Naive thymus-derived CD4-positive, alpha-beta T cell (primary cell): ENCODE data around the gene HDAC6. TPM values are rescaled to one million over a fixed set of nuclear protein-coding genes. Genes with fewer than 3 reads are reported as not detected.

Experiments
- ATAC-seq: fragments of 150-1000 bp; cut with Tn5 transposase; 2 replicates; pipeline ENCODE4 v1.10.0; 2021; ENCODE audit warnings: mild to moderate bottlenecking, moderate library complexity
- CTCF ChIA-PET: fragments of 350-600 bp; sonication (Branson Sonifier 250); formaldehyde crosslinking; loops from one replicate; lab custom pipeline; 2021; ENCODE audit warnings: antibody characterized with exemption; lab: Charles Lee
- POLR2A ChIA-PET: fragments of 350-600 bp; sonication (Branson Sonifier 250); formaldehyde crosslinking; loops from one replicate; lab custom pipeline; 2021; ENCODE audit warnings: antibody characterized with exemption, inconsistent platforms; lab: Charles Lee
- DNase-seq, 9 donors: peaks; one replicate each; pipeline versions ENCODE4 v3.0.0 to v3.0.0-alpha.2; 2020 to 2022; ENCODE audit warnings: mixed read lengths in 1 of 9
- H3K27ac ChIP-seq: one replicate; pipeline ENCODE4 v1.7.0; 2013; ENCODE audit warnings: mild to moderate bottlenecking, low read depth, low read length, moderate library complexity
- H3K27me3 ChIP-seq, 2 donors: one replicate each; pipeline ENCODE4 v1.7.0; 2013; ENCODE audit warnings: low read length in 2 of 2, mild to moderate bottlenecking in 2 of 2, moderate library complexity in 2 of 2; ENCODE audit not compliant: control insufficient read depth in 2 of 2, insufficient read depth in 2 of 2
- H3K36me3 ChIP-seq, 3 experiments: 1 replicate in 2 of 3; 2 replicates in 1 of 3; pipeline ENCODE4 v1.7.0; 2013; ENCODE audit warnings: low read length in 3 of 3, mild to moderate bottlenecking in 3 of 3, moderate library complexity in 1 of 3; ENCODE audit not compliant: insufficient read depth in 3 of 3, control insufficient read depth in 2 of 3
- H3K4me1 ChIP-seq, 2 donors: one replicate each; pipeline ENCODE4 v1.7.0; 2013; ENCODE audit warnings: low read length in 2 of 2, mild to moderate bottlenecking in 2 of 2, moderate library complexity in 1 of 2; ENCODE audit not compliant: control insufficient read depth in 2 of 2, insufficient read depth in 2 of 2
- H3K4me3 ChIP-seq: 2 replicates; pipeline ENCODE4 v1.7.0; 2013; ENCODE audit warnings: mild to moderate bottlenecking, low read length
- H3K9me3 ChIP-seq, 3 experiments: 1 replicate in 2 of 3; 2 replicates in 1 of 3; pipeline ENCODE4 v1.7.0; 2013; ENCODE audit warnings: low read length in 3 of 3; ENCODE audit not compliant: control insufficient read depth in 2 of 3
- H3K27ac Mint-ChIP-seq, 9 donors: one replicate each; pipeline ENCODE4 v1.8.0; 2020 to 2022; ENCODE audit warnings: mixed read lengths in 9 of 9, mild to moderate bottlenecking in 8 of 9, moderate library complexity in 5 of 9, inconsistent platforms in 2 of 9
- H3K27me3 Mint-ChIP-seq, 5 donors: one replicate each; pipeline ENCODE4 v1.8.0; 2021 to 2022; ENCODE audit warnings: mixed read lengths in 5 of 5, mild to moderate bottlenecking in 1 of 5
- H3K36me3 Mint-ChIP-seq, 5 donors: one replicate each; pipeline ENCODE4 v1.8.0; 2020 to 2022; ENCODE audit warnings: mixed read lengths in 5 of 5, mild to moderate bottlenecking in 3 of 5, inconsistent platforms in 1 of 5
- H3K4me1 Mint-ChIP-seq, 7 donors: one replicate each; pipeline ENCODE4 v1.8.0; 2020 to 2022; ENCODE audit warnings: mixed read lengths in 7 of 7, mild to moderate bottlenecking in 3 of 7, inconsistent platforms in 1 of 7
- H3K4me3 Mint-ChIP-seq, 10 donors: one replicate each; pipeline ENCODE4 v1.8.0; 2020 to 2022; ENCODE audit warnings: mild to moderate bottlenecking in 10 of 10, mixed read lengths in 10 of 10, moderate library complexity in 6 of 10, inconsistent platforms in 2 of 10
- H3K9me3 Mint-ChIP-seq, 11 donors: one replicate each; pipeline ENCODE4 v1.8.0; 2020 to 2022; ENCODE audit warnings: mixed read lengths in 11 of 11, mild to moderate bottlenecking in 4 of 11, inconsistent platforms in 1 of 11, moderate library complexity in 1 of 11
- intact Hi-C, 2 donors: fragments of 100-400 bp; cut with micrococcal nuclease; formaldehyde crosslinking; loops; one replicate each; pipeline ENCODE4 v1.15.1; 2023
- polyA plus RNA-seq, 2 donors: library from polyadenylated mRNA; unstranded; fragments of 300-500 nt; fragmentation: Illumina TruSeq; gene quantifications; one replicate each; pipeline ENCODE4 v1.2.3, GENCODE V29; 2021
- total RNA-seq, 6 experiments: library from RNA in 5 of 6; stranded (reverse) in 5 of 6; gene quantifications; 1 replicate in 5 of 6; 2 replicates in 1 of 6; pipeline ENCODE4 v1.2.3 and lab custom pipeline; 2021 to 2026

Gene HDAC6
- total RNA-seq (100 to 1,000 TPM in 2 of 5 experiments, 10 to 100 TPM in 3; 84.3 to 135 (median 96.1) TPM), polyA plus RNA-seq (10 to 100 TPM; 13.3 to 20.1 TPM), total RNA-seq (lab: John Stamatoyannopoulos, UW) (109 reads per million, percentile 86 among the genes with 10 or more reads in this experiment)

GRCh38 chrX:48801280-48802088 lies at the start of gene HDAC6:
HDAC6 (plus strand) TSS chrX:48802067; CDS start chrX:48802693, 626 bp downstream.
- ChIA-PET CTCF (interaction anchor here (1.0 kb wide), 2 partner anchors 147 to 385 kb away, joined by 3 read pairs; no protein-coding TSS in a partner anchor), POLR2A (interaction anchor here (0.6 to 2.5 kb wide), 28 partner anchors 10 to 241 kb away, joined by 3 to 21 read pairs (median 4); partner anchors contain the start of genes OTUD5, PQBP1, SUV39H1 and TIMM17B)
- ATAC-seq (peak; percentile 91), DNase-seq (peak; percentile 76 to 98 (median 95))
- Histone ChIP-seq H3K36me3 (peaks cover 0 to 3% (median 0%) of the 10 kb centered on the region in 3 experiments), H3K27me3 (no peaks in the 10 kb centered on the region), H3K9me3 (no peaks in the 10 kb centered on the region), H3K27ac (peak within 1 kb of the TSS; percentile 97), H3K4me3 (peak within 1 kb of the TSS; percentile 84), H3K4me1 (peaks cover 6 to 12% of the 10 kb centered on the region in 2 donors)
- peaks cover 10 to 27% (median 16%) of the 10 kb centered on the region in 7 donors for H3K4me1 Mint-ChIP-seq
- intact Hi-C loops = loop anchor here (1.0 to 5.0 kb wide), 19 partner anchors 64 to 1121 kb away; partner anchors contain the start of genes GRIPAP1 (in 2 of the 2), PQBP1 (in 2 of the 2), RBM3 (in 2 of the 2) and SUV39H1 (in 2 of the 2)
- peaks cover 0 to 4% (median 0%) of the 10 kb centered on the region in 11 donors for H3K9me3 Mint-ChIP-seq
- H3K4me3 Mint-ChIP-seq = peak within 1 kb of the TSS; percentile 91 to 98 (median 96)
- peaks cover 0 to 12% (median 0%) of the 10 kb centered on the region in 5 donors for H3K36me3 Mint-ChIP-seq
- H3K27me3 Mint-ChIP-seq = no peaks in the 10 kb centered on the region
- H3K27ac Mint-ChIP-seq = peak within 1 kb of the TSS; percentile 96 to 99 (median 98)

- Mint-ChIP-seq H3K36me3 (no peaks in the 10 kb centered on the region), H3K4me3 (no peak overlapping the region), H3K9me3 (no peaks in the 10 kb centered on the region), H3K27ac (no peak overlapping the region), H3K27me3 (no peaks in the 10 kb centered on the region), H3K4me1 (peaks cover 0 to 9% (median 5%) of the 10 kb centered on the region in 7 donors)
- Histone ChIP-seq H3K27ac (no peak overlapping the region), H3K36me3 (no peaks in the 10 kb centered on the region), H3K4me3 (no peak overlapping the region), H3K4me1 (no peaks in the 10 kb centered on the region), H3K9me3 (no peaks in the 10 kb centered on the region), H3K27me3 (no peaks in the 10 kb centered on the region)
- DNase-seq (no peak), ATAC-seq (no peak)
- ChIA-PET CTCF (no interaction called here), POLR2A (interaction anchor here (0.5 kb wide), 1 partner anchor 659 kb away, joined by 3 read pairs; no protein-coding TSS in a partner anchor)
- intact Hi-C loops = no loop called here
Observed at GRCh38 chrX:48752498-48752897, 49.4 kb upstream of the HDAC6 start.

GRCh38 chrX:48753708-48754228 lies 48.1 kb upstream of the HDAC6 start:
- Histone ChIP-seq H3K4me1 (no peaks in the 10 kb centered on the region), H3K9me3 (no peaks in the 10 kb centered on the region), H3K36me3 (no peaks in the 10 kb centered on the region), H3K27ac (no peak overlapping the region), H3K27me3 (no peaks in the 10 kb centered on the region), H3K4me3 (no peak overlapping the region)
- POLR2A ChIA-PET = no interaction called here
- intact Hi-C loops = no loop called here
- no peak overlapping the region for H3K4me3 Mint-ChIP-seq
- H3K9me3 Mint-ChIP-seq = no peaks in the 10 kb centered on the region
- H3K27me3 Mint-ChIP-seq = no peaks in the 10 kb centered on the region
- no peak for ATAC-seq
- no peak overlapping the region for H3K27ac Mint-ChIP-seq
- DNase-seq = no peak
- peaks cover 0 to 9% (median 5%) of the 10 kb centered on the region in 7 donors for H3K4me1 Mint-ChIP-seq
- H3K36me3 Mint-ChIP-seq = no peaks in the 10 kb centered on the region
- CTCF ChIA-PET = no interaction called here

GRCh38 chrX:48754238-48754637 lies 47.6 kb upstream of the HDAC6 start:
- intact Hi-C loops = no loop called here
- ChIA-PET POLR2A (no interaction called here), CTCF (no interaction called here)
- Mint-ChIP-seq H3K27me3 (no peaks in the 10 kb centered on the region), H3K4me3 (no peak overlapping the region), H3K4me1 (peaks cover 0 to 9% (median 5%) of the 10 kb centered on the region in 7 donors), H3K36me3 (no peaks in the 10 kb centered on the region), H3K27ac (no peak overlapping the region), H3K9me3 (no peaks in the 10 kb centered on the region)
- Histone ChIP-seq H3K27me3 (no peaks in the 10 kb centered on the region), H3K4me1 (no peaks in the 10 kb centered on the region), H3K9me3 (no peaks in the 10 kb centered on the region), H3K36me3 (no peaks in the 10 kb centered on the region), H3K4me3 (no peak overlapping the region), H3K27ac (no peak overlapping the region)
- no peak for DNase-seq
- no peak for ATAC-seq

GRCh38 chrX:48761674-48762471 lies 40.0 kb upstream of the HDAC6 start, which contains the start of gene GLOD5:
GLOD5 (plus strand) TSS chrX:48761747; CDS start chrX:48761791, 44 bp downstream.
- intact Hi-C loops = no loop called here
- Histone ChIP-seq H3K9me3 (no peaks in the 10 kb centered on the region), H3K27ac (no peak within 1 kb of the TSS), H3K36me3 (no peaks in the 10 kb centered on the region), H3K4me1 (no peaks in the 10 kb centered on the region), H3K4me3 (no peak within 1 kb of the TSS), H3K27me3 (no peaks in the 10 kb centered on the region)
- Mint-ChIP-seq H3K36me3 (no peaks in the 10 kb centered on the region), H3K9me3 (peaks cover 0 to 3% (median 0%) of the 10 kb centered on the region in 11 donors), H3K4me3 (peak within 1 kb of the TSS in 1 of 10 donors; percentile 59), H3K4me1 (peaks cover 0 to 7% (median 0%) of the 10 kb centered on the region in 7 donors), H3K27me3 (peaks cover 0 to 7% (median 0%) of the 10 kb centered on the region in 5 donors), H3K27ac (peak within 1 kb of the TSS in 1 of 9 donors; percentile 63)
- CTCF ChIA-PET = no interaction called here
- ATAC-seq = no peak
- peak in 2 of 9 donors; percentile 2 to 20 for DNase-seq
- POLR2A ChIA-PET = no interaction called here

- Histone ChIP-seq H3K4me3 (no peak overlapping the region), H3K9me3 (no peaks in the 10 kb centered on the region), H3K36me3 (no peaks in the 10 kb centered on the region), H3K27ac (no peak overlapping the region), H3K4me1 (no peaks in the 10 kb centered on the region), H3K27me3 (no peaks in the 10 kb centered on the region)
- Mint-ChIP-seq H3K27me3 (peaks cover 0 to 5% (median 0%) of the 10 kb centered on the region in 5 donors), H3K36me3 (no peaks in the 10 kb centered on the region), H3K27ac (no peak overlapping the region), H3K4me1 (no peaks in the 10 kb centered on the region), H3K4me3 (no peak overlapping the region), H3K9me3 (no peaks in the 10 kb centered on the region)
- intact Hi-C loops = no loop called here
- ChIA-PET CTCF (no interaction called here), POLR2A (no interaction called here)
- DNase-seq (no peak), ATAC-seq (no peak)
Observed at GRCh38 chrX:48769230-48769629, 32.6 kb upstream of the HDAC6 start.
